GM12801 (cell line): ENCODE results near the gene EIF5.

Experiments
- CTCF ChIP-seq: IDR thresholded peaks from one replicate; pipeline ENCODE4 v1.5.1; 2011; ENCODE audit warnings: control low read depth; ENCODE audit not compliant: insufficient read length; ENCODE audit errors: extremely low read depth

The EIF5 gene

GRCh38 chr14:103378038-103378854 is 44.2 kb downstream of the EIF5 start:
- no peak for TF ChIP-seq CTCF

GRCh38 chr14:103380719-103381377 is 46.8 kb downstream of the EIF5 start:
- no peak for TF ChIP-seq CTCF

GRCh38 chr14:103382376-103382775 is 48.3 kb downstream of the EIF5 start:
- no peak for TF ChIP-seq CTCF

- no peak for TF ChIP-seq CTCF
Measured at GRCh38 chr14:103384450-103385151, 50.6 kb downstream of the EIF5 start.

GRCh38 chr14:103385152-103385928 is 51.3 kb downstream of the EIF5 start, which contains the start of gene MARK3:
Gene MARK3 (plus strand): TSS chr14:103385415. CDS start chr14:103386030, 615 bp downstream.
- no peak for TF ChIP-seq CTCF

GRCh38 chr14:103385929-103386712 is 52.1 kb downstream of the EIF5 start:
- no peak for TF ChIP-seq CTCF
